Measurements from ENCODE around the gene PPP2R3B. TPM values are rescaled to one million over a fixed set of nuclear protein-coding genes. Genes with fewer than 3 reads are reported as not detected.

Gene PPP2R3B
- total and polyA plus RNA-seq, 2 of the 4 experiments (the other 2 are of a cell fraction) = 13.2 to 13.3 TPM

DNA sequence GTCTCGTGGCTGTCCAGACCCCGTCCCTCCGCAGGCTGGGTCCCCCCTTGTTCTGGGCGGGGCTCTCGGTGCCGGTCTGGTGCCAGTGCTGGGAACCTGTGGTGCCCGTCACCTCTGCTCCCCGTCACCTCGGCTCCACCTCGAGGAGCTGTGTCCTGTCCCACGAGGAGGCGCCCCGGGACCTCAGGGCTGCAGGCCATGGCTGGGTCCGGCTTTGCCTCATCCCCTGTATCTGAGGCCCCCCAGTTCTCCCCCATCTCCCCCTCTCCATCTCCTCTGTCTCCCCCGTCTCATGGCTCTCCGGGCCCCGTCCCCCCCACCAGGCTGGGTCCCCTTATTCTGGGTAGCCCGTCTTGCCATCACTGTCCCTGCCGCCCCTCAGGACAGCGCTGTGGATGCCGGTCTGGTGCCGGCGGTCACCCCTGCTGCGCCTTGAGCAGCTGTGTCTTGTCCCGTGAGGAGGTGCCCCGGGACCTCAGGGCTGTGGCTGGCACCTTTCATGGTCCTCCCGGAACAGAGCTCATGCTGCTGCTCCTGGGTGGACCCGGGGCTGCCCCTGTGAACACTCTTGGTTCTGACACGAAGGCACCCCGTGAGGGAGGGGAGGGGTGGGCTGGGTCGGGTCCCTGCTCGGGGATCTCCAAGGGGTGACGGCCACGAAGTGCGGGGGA lies 54.7 kb downstream of the PPP2R3B start:
- Histone ChIP-seq H2AK9ac (replicated peaks; ENCODE audit: low read depth, low read length, poor library complexity) (peak overlapping the region; percentile 57), H4K8ac (ENCODE audit: low read depth in 2 of 2, low read length in 2 of 2) (no peak overlapping the region), H3K9ac (ENCODE audit: low read depth, low read length) (no peak overlapping the region), H4K5ac (ENCODE audit: low read depth, low read length) (no peak overlapping the region), H2BK15ac (ENCODE audit: low read depth, low read length) (no peak overlapping the region), H2AK5ac (ENCODE audit: low read depth, low read length) (peak overlapping the region; percentile 46; the same call in 1 of the 2 replicates), H2BK5ac (ENCODE audit: low read depth, low read length, poor library complexity, severe bottlenecking) (no peak overlapping the region), H3K4ac (ENCODE audit: low read depth, low read length) (no peak overlapping the region), H3K27ac (ENCODE audit: insufficient read depth, low read length) (no peak overlapping the region), H3K4me3 (ENCODE audit: insufficient read depth, low read depth, low read length) (no peak overlapping the region), H3K9me1 (ENCODE audit: insufficient read depth, low read length) (no peaks in the 10 kb centered on the region), H3K14ac (replicated peaks; ENCODE audit: low read depth, low read length) (no peak overlapping the region), H3K56ac (ENCODE audit: extremely low read depth, insufficient read depth, low read length) (no peak overlapping the region), H3K79me1 (ENCODE audit: low read depth in 1 of 2, low read length in 2 of 2) (no peaks in the 10 kb centered on the region), H3K18ac (ENCODE audit: low read depth, low read length) (no peak overlapping the region), H2BK20ac (ENCODE audit: low read depth, low read length) (no peak overlapping the region), H4K20me1 (ENCODE audit: insufficient read depth, low read length) (no peaks in the 10 kb centered on the region; the same call in 1 of the 2 replicates), H3K23ac (ENCODE audit: low read depth, low read length) (no peak overlapping the region), H3K4me1 (ENCODE audit: control insufficient read depth, insufficient read depth, low read length) (peaks cover 3% of the 10 kb centered on the region), H2AFZ (replicated peaks; ENCODE audit: low read length, poor library complexity) (peak overlapping the region; percentile 88), H4K91ac (ENCODE audit: insufficient read depth, low read depth, low read length) (no peak overlapping the region), H3K36me3 (ENCODE audit: control insufficient read depth, insufficient read depth, low read length) (peaks cover 7% of the 10 kb centered on the region; the same call in 1 of the 2 replicates), H2BK120ac (ENCODE audit: low read depth, low read length) (no peak overlapping the region), H3K27me3 (ENCODE audit: control insufficient read depth, insufficient read depth, low read length) (no peaks in the 10 kb centered on the region), H3K4me2 (ENCODE audit: low read depth, low read length) (peak overlapping the region; percentile 62; the same call in 1 of the 2 replicates), H3K9me3 (ENCODE audit: control insufficient read depth, insufficient read depth, low read length) (peaks cover 2% of the 10 kb centered on the region; the same call in 1 of the 2 replicates)
- dilution Hi-C loops (cut with HindIII; ENCODE audit: low sequenced_read_pairs, unreplicated experiment) = no loop called here
- ChIA-PET POLR2A (ENCODE audit: unreplicated experiment) (no interaction called here), CTCF (no interaction called here)
- intact Hi-C loops (cut with micrococcal nuclease) = no loop called here
- ATAC-seq (ENCODE audit: low read depth) (no peak), DNase-seq (no peak)
- in situ Hi-C loops (cut with MboI; ENCODE audit: low sequenced_read_pairs) = no loop called here
- TF ChIP-seq CEBPB (IDR thresholded peaks at IDR 0.05; ENCODE audit: low read depth, low read length) (no peak), SMC3 (IDR thresholded peaks at IDR 0.05; ENCODE audit: low read depth, low read length) (no peak), FOS (IDR thresholded peaks at IDR 0.05; ENCODE audit: low read depth, low read length) (no peak), RAD21 (IDR thresholded peaks at IDR 0.05; ENCODE audit: low read length) (no peak)
- no TSS peak for BruUV-seq (replicated peaks)
- WGBS, 2 experiments (ENCODE audit: extremely low coverage in 2 of 2, insufficient read length in 1 of 2) = 65% methylated on average over 12 of the region's 35 CpGs; no CpG with 5 or more reads in 1 of the 2 experiments
